ENCODE results near the gene RPIA.

DNA sequence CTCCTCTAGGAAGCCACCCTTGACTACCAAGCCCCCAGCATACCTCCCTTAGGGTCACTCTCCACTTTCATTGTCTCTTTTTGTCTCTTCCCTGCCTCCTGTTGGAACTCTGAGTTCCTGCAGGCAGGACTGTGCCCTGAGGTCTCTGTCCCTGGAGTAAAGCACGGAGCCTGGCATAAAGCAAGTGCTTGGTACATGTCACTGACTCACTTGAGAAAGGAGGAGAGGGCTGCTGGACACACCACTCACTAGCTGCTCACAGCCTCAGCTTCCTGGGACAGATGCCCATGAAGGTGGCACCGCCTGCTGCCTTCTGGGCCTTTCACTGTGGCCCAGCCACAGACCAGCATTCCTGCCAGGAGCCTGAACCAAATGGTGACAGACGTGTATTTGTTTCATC is 64.4 kb downstream of the RPIA start:
- TF ChIP-seq TCF12 (IDR thresholded peaks at IDR 0.05; ENCODE audit: low read depth), result no peak
- no peak for TF ChIP-seq RAD21 (IDR thresholded peaks at IDR 0.05; ENCODE audit: low read depth)
- no peak for TF ChIP-seq CEBPB (IDR thresholded peaks at IDR 0.05)
- TF ChIP-seq, protein P1, sequence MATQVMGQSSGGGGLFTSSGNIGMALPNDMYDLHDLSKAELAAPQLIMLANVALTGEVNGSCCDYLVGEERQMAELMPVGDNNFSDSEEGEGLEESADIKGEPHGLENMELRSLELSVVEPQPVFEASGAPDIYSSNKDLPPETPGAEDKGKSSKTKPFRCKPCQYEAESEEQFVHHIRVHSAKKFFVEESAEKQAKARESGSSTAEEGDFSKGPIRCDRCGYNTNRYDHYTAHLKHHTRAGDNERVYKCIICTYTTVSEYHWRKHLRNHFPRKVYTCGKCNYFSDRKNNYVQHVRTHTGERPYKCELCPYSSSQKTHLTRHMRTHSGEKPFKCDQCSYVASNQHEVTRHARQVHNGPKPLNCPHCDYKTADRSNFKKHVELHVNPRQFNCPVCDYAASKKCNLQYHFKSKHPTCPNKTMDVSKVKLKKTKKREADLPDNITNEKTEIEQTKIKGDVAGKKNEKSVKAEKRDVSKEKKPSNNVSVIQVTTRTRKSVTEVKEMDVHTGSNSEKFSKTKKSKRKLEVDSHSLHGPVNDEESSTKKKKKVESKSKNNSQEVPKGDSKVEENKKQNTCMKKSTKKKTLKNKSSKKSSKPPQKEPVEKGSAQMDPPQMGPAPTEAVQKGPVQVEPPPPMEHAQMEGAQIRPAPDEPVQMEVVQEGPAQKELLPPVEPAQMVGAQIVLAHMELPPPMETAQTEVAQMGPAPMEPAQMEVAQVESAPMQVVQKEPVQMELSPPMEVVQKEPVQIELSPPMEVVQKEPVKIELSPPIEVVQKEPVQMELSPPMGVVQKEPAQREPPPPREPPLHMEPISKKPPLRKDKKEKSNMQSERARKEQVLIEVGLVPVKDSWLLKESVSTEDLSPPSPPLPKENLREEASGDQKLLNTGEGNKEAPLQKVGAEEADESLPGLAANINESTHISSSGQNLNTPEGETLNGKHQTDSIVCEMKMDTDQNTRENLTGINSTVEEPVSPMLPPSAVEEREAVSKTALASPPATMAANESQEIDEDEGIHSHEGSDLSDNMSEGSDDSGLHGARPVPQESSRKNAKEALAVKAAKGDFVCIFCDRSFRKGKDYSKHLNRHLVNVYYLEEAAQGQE (IDR thresholded peaks at IDR 0.05; ENCODE audit: low read depth), result no peak
- TF ChIP-seq ZBTB7A (IDR thresholded peaks at IDR 0.05; ENCODE audit: low read depth), result no peak
- TF ChIP-seq, protein P2, sequence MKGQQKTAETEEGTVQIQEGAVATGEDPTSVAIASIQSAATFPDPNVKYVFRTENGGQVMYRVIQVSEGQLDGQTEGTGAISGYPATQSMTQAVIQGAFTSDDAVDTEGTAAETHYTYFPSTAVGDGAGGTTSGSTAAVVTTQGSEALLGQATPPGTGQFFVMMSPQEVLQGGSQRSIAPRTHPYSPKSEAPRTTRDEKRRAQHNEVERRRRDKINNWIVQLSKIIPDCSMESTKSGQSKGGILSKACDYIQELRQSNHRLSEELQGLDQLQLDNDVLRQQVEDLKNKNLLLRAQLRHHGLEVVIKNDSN (IDR thresholded peaks at IDR 0.05), result no peak
- TF ChIP-seq EP300 (IDR thresholded peaks at IDR 0.05; ENCODE audit: borderline replicate concordance), result no peak
- no peak for TF ChIP-seq NFIC (IDR thresholded peaks at IDR 0.05)
